PC-9 (cell line): ENCODE results near the gene UBA52. TPM values are rescaled to one million over a fixed set of nuclear protein-coding genes. Genes with fewer than 3 reads are reported as not detected.

ENCODE experiments used
- BruUV-seq: library from RNA; stranded (reverse); fragments of 400-500 nt; replicated peaks from 2 replicates; lab custom pipeline; 2021; lab: Mats Ljungman, UMichigan
- CTCF ChIA-PET: fragments of 300-600 bp; sonication (Branson Sonifier 250); formaldehyde crosslinking; loops from one replicate; lab custom pipeline; 2022; ENCODE audit warnings: antibody characterized with exemption; lab: Charles Lee
- POLR2A ChIA-PET: fragments of 300-600 bp; sonication (Branson Sonifier 250); formaldehyde crosslinking; loops from one replicate; lab custom pipeline; 2022; ENCODE audit warnings: antibody characterized with exemption; ENCODE audit not compliant: unreplicated experiment; lab: Charles Lee
- DNase-seq, 2 experiments: peaks; one replicate each; pipeline versions ENCODE4 v3.0.0 to v3.0.0-alpha.2; 2015 to 2022; ENCODE audit warnings: mixed read lengths in 1 of 2
- H2AFZ ChIP-seq: fragments of 200-600 bp; sonication (generic); 2 replicates; pipeline ENCODE4 v1.8.1; 2017; ENCODE audit warnings: antibody characterized with exemption
- H3F3A ChIP-seq: fragments of 200-600 bp; sonication (generic); 2 replicates; pipeline ENCODE4 v1.8.1; 2017; ENCODE audit warnings: antibody characterized with exemption, mild to moderate bottlenecking, low read depth; ENCODE audit not compliant: insufficient read depth
- H3K27ac ChIP-seq: fragments of 200-600 bp; sonication (generic); 2 replicates; pipeline ENCODE4 v1.6.1; 2016; ENCODE audit warnings: mixed run types
- H3K27me3 ChIP-seq: fragments of 200-600 bp; sonication (generic); 2 replicates; pipeline ENCODE4 v1.6.1; 2016; ENCODE audit warnings: low read depth, mixed run types; ENCODE audit not compliant: insufficient read depth
- H3K36me3 ChIP-seq: fragments of 200-600 bp; sonication (generic); 2 replicates; pipeline ENCODE4 v1.6.1; 2016; ENCODE audit warnings: low read depth, mixed run types
- H3K4me1 ChIP-seq: fragments of 200-600 bp; sonication (generic); replicated peaks from 2 replicates; pipeline ENCODE4 v1.6.1; 2016; ENCODE audit warnings: mixed run types; ENCODE audit not compliant: insufficient read depth
- H3K4me2 ChIP-seq: fragments of 200-600 bp; sonication (generic); 2 replicates; pipeline ENCODE4 v1.6.1; 2017; ENCODE audit warnings: mixed run types
- H3K4me3 ChIP-seq: fragments of 200-600 bp; sonication (generic); 2 replicates; pipeline ENCODE4 v1.6.1; 2016; ENCODE audit warnings: mixed run types
- H3K79me2 ChIP-seq: fragments of 200-600 bp; sonication (generic); 2 replicates; pipeline ENCODE4 v1.6.1; 2017; ENCODE audit warnings: low read depth, mixed run types
- H3K9me2 ChIP-seq: fragments of 200-600 bp; sonication (generic); 2 replicates; pipeline ENCODE4 v1.8.1; 2017; ENCODE audit warnings: mild to moderate bottlenecking; ENCODE audit not compliant: insufficient read depth
- H3K9me3 ChIP-seq: fragments of 200-600 bp; sonication (generic); 2 replicates; pipeline ENCODE4 v1.8.1; 2016; ENCODE audit warnings: low read depth; ENCODE audit not compliant: insufficient read depth
- H4K20me1 ChIP-seq: fragments of 200-600 bp; sonication (generic); 2 replicates; pipeline ENCODE4 v1.8.1; 2017; ENCODE audit not compliant: insufficient read depth
- EZH2 ChIP-seq: fragments of 200-600 bp; sonication (generic); IDR thresholded peaks from 2 replicates; pipeline ENCODE4 v1.8.0; 2017; ENCODE audit warnings: antibody characterized with exemption, low read depth
- intact Hi-C: fragments of 100-400 bp; cut with micrococcal nuclease; formaldehyde crosslinking; loops from one replicate; pipeline ENCODE4 v1.10.0; 2022; ENCODE audit not compliant: unreplicated experiment
- total RNA-seq: library from RNA; stranded (reverse); gene quantifications from 2 replicates; pipeline ENCODE4 v1.2.3, GENCODE V29; 2021
- TF ChIP-seq, protein P1 (sequence below): fragments of 200-600 bp; sonication (generic); conservative IDR thresholded peaks from 2 replicates; pipeline ENCODE4 v1.6.1; 2017; ENCODE audit warnings: mixed run types, antibody characterized with exemption, mild to moderate bottlenecking, moderate library complexity

The UBA52 gene
- total RNA-seq, 1 experiment from 2014 or later = 1,141 TPM

DNA sequence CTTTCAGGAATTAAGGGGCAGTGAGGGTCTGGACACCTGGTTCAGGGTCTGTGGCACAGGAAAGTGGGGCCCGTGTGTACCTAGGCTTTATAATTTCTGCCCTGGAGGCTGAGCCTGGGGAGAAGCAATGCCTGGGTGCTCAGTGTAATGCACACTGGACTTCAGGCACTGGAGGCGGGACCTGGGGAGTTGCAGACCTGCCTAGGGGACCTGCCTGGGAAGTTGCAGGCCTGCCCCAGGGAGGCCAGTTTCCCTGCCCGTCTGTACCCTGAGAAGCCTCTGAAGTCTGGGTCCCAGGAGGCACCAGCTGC lies 38.5 kb downstream of the UBA52 start:
- H3K9me3 ChIP-seq = no peaks in the 10 kb centered on the region
- H3K9me2 ChIP-seq = no peaks in the 10 kb centered on the region
- TF ChIP-seq EZH2 = no peak
- TF ChIP-seq, protein P1, sequence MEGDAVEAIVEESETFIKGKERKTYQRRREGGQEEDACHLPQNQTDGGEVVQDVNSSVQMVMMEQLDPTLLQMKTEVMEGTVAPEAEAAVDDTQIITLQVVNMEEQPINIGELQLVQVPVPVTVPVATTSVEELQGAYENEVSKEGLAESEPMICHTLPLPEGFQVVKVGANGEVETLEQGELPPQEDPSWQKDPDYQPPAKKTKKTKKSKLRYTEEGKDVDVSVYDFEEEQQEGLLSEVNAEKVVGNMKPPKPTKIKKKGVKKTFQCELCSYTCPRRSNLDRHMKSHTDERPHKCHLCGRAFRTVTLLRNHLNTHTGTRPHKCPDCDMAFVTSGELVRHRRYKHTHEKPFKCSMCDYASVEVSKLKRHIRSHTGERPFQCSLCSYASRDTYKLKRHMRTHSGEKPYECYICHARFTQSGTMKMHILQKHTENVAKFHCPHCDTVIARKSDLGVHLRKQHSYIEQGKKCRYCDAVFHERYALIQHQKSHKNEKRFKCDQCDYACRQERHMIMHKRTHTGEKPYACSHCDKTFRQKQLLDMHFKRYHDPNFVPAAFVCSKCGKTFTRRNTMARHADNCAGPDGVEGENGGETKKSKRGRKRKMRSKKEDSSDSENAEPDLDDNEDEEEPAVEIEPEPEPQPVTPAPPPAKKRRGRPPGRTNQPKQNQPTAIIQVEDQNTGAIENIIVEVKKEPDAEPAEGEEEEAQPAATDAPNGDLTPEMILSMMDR = no peak
- peak in 1 of 2 experiments; percentile 25 for DNase-seq
- no peaks in the 10 kb centered on the region for H4K20me1 ChIP-seq
- H3K36me3 ChIP-seq = no peaks in the 10 kb centered on the region
- H3K4me2 ChIP-seq = peak overlapping the region; percentile 68
- intact Hi-C loops = no loop called here
- H3K27ac ChIP-seq = no peak overlapping the region
- peaks cover 30% of the 10 kb centered on the region; the same call in 1 of the 2 replicates for H3F3A ChIP-seq
- peaks cover 26% of the 10 kb centered on the region for H3K4me1 ChIP-seq
- ChIA-PET POLR2A (interaction anchor here (0.6 kb wide), 2 partner anchors 16 to 277 kb away, joined by 7 to 16 read pairs; no protein-coding TSS in a partner anchor), CTCF (interaction anchor here (0.5 kb wide), 1 partner anchor 234 kb away, joined by 13 read pairs; no protein-coding TSS in a partner anchor)
- H3K4me3 ChIP-seq = peak overlapping the region; percentile 34; the same call in 1 of the 2 replicates
- H3K79me2 ChIP-seq = no peaks in the 10 kb centered on the region
- no peak overlapping the region for H2AFZ ChIP-seq
- H3K27me3 ChIP-seq = peaks cover 90% of the 10 kb centered on the region
- no TSS peak for BruUV-seq

DNA sequence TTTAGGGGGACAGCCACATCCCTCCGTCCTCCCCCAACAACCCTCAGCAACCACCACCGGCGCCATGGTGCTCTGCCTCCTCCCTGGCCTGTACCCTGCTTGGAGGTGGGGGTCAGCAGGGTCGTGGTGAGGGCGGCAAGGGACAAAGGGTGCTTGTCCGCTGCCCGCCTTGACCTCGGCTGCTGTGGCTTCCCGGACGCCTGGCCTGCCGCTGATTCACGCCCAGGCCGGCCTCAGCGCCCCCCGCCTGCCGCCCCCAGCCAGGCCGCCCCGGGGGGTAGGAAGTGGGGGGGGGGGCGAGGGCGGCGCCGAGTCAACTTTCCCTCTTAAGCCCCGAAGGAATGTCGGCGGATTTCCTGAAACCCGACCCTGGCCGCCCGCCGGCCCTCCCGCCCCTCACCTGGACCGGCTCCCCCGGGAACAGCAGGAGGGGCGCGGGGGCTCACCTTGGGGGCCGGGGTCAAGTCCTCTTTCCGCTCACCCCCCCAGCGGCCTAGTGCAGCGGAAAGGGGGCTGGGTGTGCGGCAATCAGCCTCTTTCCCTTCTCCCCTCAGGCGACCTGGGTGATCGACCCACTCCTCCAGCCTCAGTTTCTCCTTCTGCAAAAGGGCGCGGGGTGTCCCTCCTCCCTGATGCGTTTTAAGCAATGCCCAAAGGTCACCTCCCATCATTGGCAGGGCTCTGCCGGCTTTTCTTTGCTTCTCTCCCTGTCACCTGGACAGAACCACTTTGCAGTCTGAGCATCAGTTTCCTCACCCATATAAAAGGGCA lies 39.1 kb downstream of the UBA52 start:
- Histone ChIP-seq H3K4me1 (peaks cover 26% of the 10 kb centered on the region), H3K27ac (no peak overlapping the region), H3K4me3 (peak overlapping the region; percentile 34; the same call in 1 of the 2 replicates), H3K4me2 (peak overlapping the region; percentile 68), H3F3A (peaks cover 27% of the 10 kb centered on the region; the same call in 1 of the 2 replicates), H3K9me2 (no peaks in the 10 kb centered on the region), H4K20me1 (no peaks in the 10 kb centered on the region), H2AFZ (no peak overlapping the region), H3K36me3 (no peaks in the 10 kb centered on the region), H3K9me3 (no peaks in the 10 kb centered on the region), H3K79me2 (no peaks in the 10 kb centered on the region), H3K27me3 (peaks cover 90% of the 10 kb centered on the region)
- ChIA-PET POLR2A (interaction anchor here (0.6 kb wide), 2 partner anchors 17 to 277 kb away, joined by 7 to 16 read pairs; no protein-coding TSS in a partner anchor), CTCF (no interaction called here)
- BruUV-seq = no TSS peak
- TF ChIP-seq EZH2 = peak; percentile 97; the same call in 1 of the 2 replicates
- TF ChIP-seq, protein P1 = no peak
- intact Hi-C loops = no loop called here
- no peak for DNase-seq

DNA sequence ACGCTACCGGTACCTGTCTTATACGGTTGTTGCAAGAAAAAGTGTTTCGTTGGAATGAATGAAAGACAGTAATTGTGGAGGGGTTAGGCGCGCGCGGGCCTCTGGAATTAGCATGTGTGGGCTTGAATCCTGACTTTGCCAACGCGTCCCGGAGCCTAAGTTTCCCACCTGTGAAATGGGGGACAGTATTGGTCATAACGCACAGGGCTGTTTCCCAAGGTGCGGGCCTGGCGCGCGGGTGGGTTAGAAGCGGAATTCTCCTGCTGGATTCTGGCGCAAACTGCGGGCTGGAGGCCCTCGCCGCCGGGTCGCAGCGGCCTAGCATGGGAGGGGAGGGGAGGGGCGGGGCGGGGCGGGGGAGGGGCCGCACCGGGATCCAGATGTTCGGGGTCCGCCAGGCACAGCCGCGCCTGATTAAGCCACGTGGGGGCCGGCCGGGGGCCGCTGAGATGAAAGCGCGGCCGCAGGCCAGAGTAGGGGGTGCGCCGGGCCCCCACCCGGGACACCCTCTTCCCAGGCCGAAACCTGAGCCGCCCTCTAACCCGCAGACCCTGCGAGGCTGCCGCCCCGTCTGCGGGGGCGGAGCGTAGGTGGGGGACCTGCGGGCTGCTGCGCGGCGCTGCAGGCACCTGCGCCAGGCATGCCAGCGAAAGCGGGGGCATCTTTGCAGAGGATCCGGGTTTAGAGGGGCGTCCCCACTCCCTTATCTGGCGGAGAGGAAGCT lies 39.8 kb downstream of the UBA52 start:
- H3K27ac ChIP-seq = no peak overlapping the region
- H3K27me3 ChIP-seq = peaks cover 88% of the 10 kb centered on the region
- ChIA-PET POLR2A (no interaction called here), CTCF (no interaction called here)
- H3F3A ChIP-seq = peaks cover 27% of the 10 kb centered on the region; the same call in 1 of the 2 replicates
- TF ChIP-seq, protein P1 = no peak
- TF ChIP-seq EZH2 = peak; percentile 3
- no peak overlapping the region for H2AFZ ChIP-seq
- DNase-seq = no peak
- H4K20me1 ChIP-seq = no peaks in the 10 kb centered on the region
- no peaks in the 10 kb centered on the region for H3K79me2 ChIP-seq
- intact Hi-C loops = no loop called here
- no peaks in the 10 kb centered on the region for H3K9me2 ChIP-seq
- BruUV-seq = no TSS peak
- peak overlapping the region; percentile 68 for H3K4me2 ChIP-seq
- peaks cover 26% of the 10 kb centered on the region for H3K4me1 ChIP-seq
- no peak overlapping the region for H3K4me3 ChIP-seq
- H3K9me3 ChIP-seq = no peaks in the 10 kb centered on the region
- H3K36me3 ChIP-seq = no peaks in the 10 kb centered on the region
